Measurements from ENCODE around the gene NDC1. TPM values are rescaled to one million over a fixed set of nuclear protein-coding genes. Genes with fewer than 3 reads are reported as not detected.
A peak's percentile ranks its signal among the peaks of the same experiment; 100 is the strongest.
"Not testable (repeated sequence)": the region's sequence is repeated elsewhere in the genome, so short reads cannot be mapped to it uniquely, and the experiment has no call there.

Gene NDC1
- total and polyA plus RNA-seq, 2 of the 4 experiments (the other 2 are of a cell fraction), result 11.8 to 33.9 TPM

DNA sequence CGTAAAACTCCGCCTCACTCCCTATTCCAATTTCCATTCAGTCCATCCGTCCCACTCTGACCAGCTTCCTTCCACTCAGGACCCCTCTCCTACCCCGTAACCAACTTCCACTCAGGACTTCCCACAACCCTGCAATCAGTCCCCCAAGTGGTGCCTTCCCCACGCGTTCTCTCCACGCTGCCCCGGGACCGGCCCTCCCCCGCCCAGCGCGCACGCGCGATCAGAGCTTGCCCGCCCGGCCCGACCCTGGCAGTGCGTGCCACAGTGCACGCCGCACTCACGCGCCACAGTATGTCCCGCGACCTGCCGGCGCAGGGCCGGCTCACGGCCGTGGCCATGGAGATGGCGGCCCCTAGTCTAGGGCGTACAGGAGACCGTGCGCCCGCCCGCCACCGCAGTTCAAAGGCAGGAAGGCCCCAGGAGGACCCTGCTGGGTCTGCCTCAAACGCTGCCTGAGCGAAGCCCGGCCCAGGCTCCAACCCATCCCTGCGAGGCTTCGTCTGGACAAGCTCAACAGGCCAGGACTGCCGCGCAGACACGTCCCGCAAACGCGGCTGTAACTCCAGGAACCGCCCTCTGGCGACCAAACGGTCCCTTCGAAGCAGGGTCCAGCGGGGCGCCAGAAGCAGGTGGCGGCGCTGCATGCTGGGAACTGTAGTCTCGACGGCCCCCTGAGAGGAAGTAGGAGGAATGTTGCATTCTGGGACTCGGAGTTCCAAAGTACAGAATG, at the start of gene NDC1 (continued):
- TF ChIP-seq MAFK (IDR thresholded peaks at IDR 0.05; ENCODE audit: low read depth, low read length), result no peak
- TF ChIP-seq SMC3 (IDR thresholded peaks at IDR 0.05; ENCODE audit: low read depth, low read length), result no peak
- 0 out of 2 replicates have a peak, but pooled peaks have one; percentile 49 for TF ChIP-seq CHD1 (IDR thresholded peaks at IDR 0.05; ENCODE audit: low read depth, low read length)
- no peak for TF ChIP-seq RFX5 (IDR thresholded peaks at IDR 0.05; ENCODE audit: low read depth, low read length)

DNA sequence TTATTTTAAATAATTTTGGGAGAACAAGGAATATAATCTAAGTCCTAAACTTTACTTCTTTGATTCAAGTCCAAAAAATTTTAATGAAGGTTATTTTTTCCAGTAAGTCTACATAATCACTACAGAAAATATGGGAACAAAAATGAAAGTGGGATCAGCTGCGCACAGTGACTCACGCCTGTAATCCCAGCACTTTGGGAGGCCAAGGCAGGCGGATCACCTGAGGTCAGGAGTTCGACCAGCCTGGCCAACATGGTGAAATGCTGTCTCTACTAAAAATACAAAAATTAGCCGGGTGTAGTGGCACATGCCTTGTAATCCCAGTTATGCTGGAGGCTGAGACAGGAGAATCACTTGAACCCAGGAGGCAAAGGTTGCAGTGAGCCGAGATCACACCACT, 45.5 kb upstream of the NDC1 start:
- DNase-seq; H4K91ac ChIP-seq (ENCODE audit: insufficient read depth, low read depth, low read length); H3K23ac ChIP-seq (ENCODE audit: low read depth, low read length); H2AFZ ChIP-seq (replicated peaks; ENCODE audit: low read length, poor library complexity); H4K5ac ChIP-seq (ENCODE audit: low read depth, low read length); H3K4me3 ChIP-seq (ENCODE audit: insufficient read depth, low read depth, low read length); H2AK9ac ChIP-seq (replicated peaks; ENCODE audit: low read depth, low read length, poor library complexity); H2BK15ac ChIP-seq (ENCODE audit: low read depth, low read length); H4K20me1 ChIP-seq (ENCODE audit: insufficient read depth, low read length); H3K14ac ChIP-seq (replicated peaks; ENCODE audit: low read depth, low read length); dilution Hi-C loops (cut with HindIII; ENCODE audit: low sequenced_read_pairs, unreplicated experiment); H3K9me1 ChIP-seq (ENCODE audit: insufficient read depth, low read length); CTCF ChIA-PET; H2BK20ac ChIP-seq (ENCODE audit: low read depth, low read length); H2BK5ac ChIP-seq (ENCODE audit: low read depth, low read length, poor library complexity, severe bottlenecking); H3K56ac ChIP-seq (ENCODE audit: extremely low read depth, insufficient read depth, low read length); H3K9ac ChIP-seq (ENCODE audit: low read depth, low read length); H3K4me1 ChIP-seq (ENCODE audit: control insufficient read depth, insufficient read depth, low read length); H3K9me3 ChIP-seq (ENCODE audit: control insufficient read depth, insufficient read depth, low read length); H3K27ac ChIP-seq (ENCODE audit: insufficient read depth, low read length); H2AK5ac ChIP-seq (ENCODE audit: low read depth, low read length); ATAC-seq (ENCODE audit: low read depth); H2BK120ac ChIP-seq (ENCODE audit: low read depth, low read length); intact Hi-C loops (cut with micrococcal nuclease); H3K27me3 ChIP-seq (ENCODE audit: control insufficient read depth, insufficient read depth, low read length); POLR2A ChIA-PET (ENCODE audit: unreplicated experiment); H3K4me2 ChIP-seq (ENCODE audit: low read depth, low read length); H3K79me1 ChIP-seq (ENCODE audit: low read depth in 1 of 2, low read length in 2 of 2); BruUV-seq (replicated peaks); H3K18ac ChIP-seq (ENCODE audit: low read depth, low read length); H3K4ac ChIP-seq (ENCODE audit: low read depth, low read length); H4K8ac ChIP-seq (ENCODE audit: low read depth in 2 of 2, low read length in 2 of 2): not testable (repeated sequence)
- H3K36me3 ChIP-seq (ENCODE audit: control insufficient read depth, insufficient read depth, low read length), result peaks cover 17% of the 10 kb centered on the region
- WGBS, 2 experiments (ENCODE audit: extremely low coverage in 2 of 2, insufficient read length in 1 of 2), result 93% methylated on average over 4 of the region's 6 CpGs; no CpG with 5 or more reads in 1 of the 2 experiments
- in situ Hi-C loops (cut with MboI; ENCODE audit: low sequenced_read_pairs), result loop anchor here (5.0 kb wide), 1 partner anchor 64 kb away; the partner anchor contains the start of genes IFT25 and LRRC42

DNA sequence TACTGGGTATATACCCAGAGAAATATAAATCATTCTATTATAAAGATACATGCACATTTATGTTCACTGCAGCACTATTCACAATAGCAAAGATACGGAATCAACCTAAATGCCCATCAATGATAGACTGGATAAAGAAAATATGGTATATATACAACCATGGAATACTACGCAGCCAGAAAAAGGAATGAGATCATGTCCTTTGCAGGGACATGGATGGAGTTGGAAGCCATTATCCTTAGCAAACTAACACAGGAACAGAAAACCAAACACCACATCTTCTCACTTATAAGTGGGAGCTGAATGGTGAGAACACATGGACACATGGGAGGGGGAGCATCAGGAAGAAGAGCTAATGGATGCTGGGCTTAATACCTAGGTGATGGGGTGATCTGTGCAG, 43.8 kb upstream of the NDC1 start:
- dilution Hi-C loops (cut with HindIII; ENCODE audit: low sequenced_read_pairs, unreplicated experiment); H2BK20ac ChIP-seq (ENCODE audit: low read depth, low read length); H2BK15ac ChIP-seq (ENCODE audit: low read depth, low read length); H4K8ac ChIP-seq (ENCODE audit: low read depth in 2 of 2, low read length in 2 of 2); H3K9ac ChIP-seq (ENCODE audit: low read depth, low read length); H3K4me1 ChIP-seq (ENCODE audit: control insufficient read depth, insufficient read depth, low read length); H3K18ac ChIP-seq (ENCODE audit: low read depth, low read length); H2BK5ac ChIP-seq (ENCODE audit: low read depth, low read length, poor library complexity, severe bottlenecking); H4K91ac ChIP-seq (ENCODE audit: insufficient read depth, low read depth, low read length); CTCF ChIA-PET; H2AFZ ChIP-seq (replicated peaks; ENCODE audit: low read length, poor library complexity); H2AK9ac ChIP-seq (replicated peaks; ENCODE audit: low read depth, low read length, poor library complexity); H3K4me2 ChIP-seq (ENCODE audit: low read depth, low read length); H3K56ac ChIP-seq (ENCODE audit: extremely low read depth, insufficient read depth, low read length); H3K4me3 ChIP-seq (ENCODE audit: insufficient read depth, low read depth, low read length); H3K27me3 ChIP-seq (ENCODE audit: control insufficient read depth, insufficient read depth, low read length); H4K5ac ChIP-seq (ENCODE audit: low read depth, low read length); H2BK120ac ChIP-seq (ENCODE audit: low read depth, low read length); DNase-seq; H3K9me3 ChIP-seq (ENCODE audit: control insufficient read depth, insufficient read depth, low read length); BruUV-seq (replicated peaks); intact Hi-C loops (cut with micrococcal nuclease); H3K14ac ChIP-seq (replicated peaks; ENCODE audit: low read depth, low read length); H3K9me1 ChIP-seq (ENCODE audit: insufficient read depth, low read length); ATAC-seq (ENCODE audit: low read depth); H3K4ac ChIP-seq (ENCODE audit: low read depth, low read length); H3K27ac ChIP-seq (ENCODE audit: insufficient read depth, low read length); H3K79me1 ChIP-seq (ENCODE audit: low read depth in 1 of 2, low read length in 2 of 2); H4K20me1 ChIP-seq (ENCODE audit: insufficient read depth, low read length); H3K23ac ChIP-seq (ENCODE audit: low read depth, low read length); H2AK5ac ChIP-seq (ENCODE audit: low read depth, low read length): not testable (repeated sequence)
- peaks cover 25% of the 10 kb centered on the region for H3K36me3 ChIP-seq (ENCODE audit: control insufficient read depth, insufficient read depth, low read length)
- in situ Hi-C loops (cut with MboI; ENCODE audit: low sequenced_read_pairs), result loop anchor here (5.0 kb wide), 1 partner anchor 65 kb away; the partner anchor contains the start of genes IFT25 and LRRC42
- POLR2A ChIA-PET (ENCODE audit: unreplicated experiment), result interaction anchor here (0.7 kb wide), 1 partner anchor 537 kb away, joined by 3 read pairs; no protein-coding TSS in a partner anchor
- no CpG with 5 or more reads among the region's 2 CpGs for WGBS, 2 experiments (ENCODE audit: extremely low coverage in 2 of 2, insufficient read length in 1 of 2)

All from IMR-90 (cell line).